ENCODE measurements around the gene FTSJ1.

- TF ChIP-seq CTCF (conservative IDR thresholded peaks at IDR 0.05; ENCODE audit: low read depth in 2 of 2) (no peak), CREB1 (CRISPR knock-in tag; IDR thresholded peaks at IDR 0.05; ENCODE audit: low read depth) (no peak), POLR2AphosphoS5 (IDR thresholded peaks at IDR 0.05; ENCODE audit: low read depth) (no peak), STAT1 (IDR thresholded peaks at IDR 0.05; ENCODE audit: unreplicated experiment) (no peak), EZH2 (IDR thresholded peaks at IDR 0.05; ENCODE audit: low read depth, unreplicated experiment) (no peak), ZNF114 (CRISPR knock-in tag; IDR thresholded peaks at IDR 0.05) (no peak), NANOG (IDR thresholded peaks at IDR 0.05; ENCODE audit: borderline replicate concordance) (no peak), ETS1 (IDR thresholded peaks at IDR 0.05) (no peak), EZH2phosphoT487 (IDR thresholded peaks at IDR 0.05; ENCODE audit: unreplicated experiment) (no peak), JUNB (IDR thresholded peaks at IDR 0.05; ENCODE audit: unreplicated experiment) (no peak)
- TF ChIP-seq, protein P1, sequence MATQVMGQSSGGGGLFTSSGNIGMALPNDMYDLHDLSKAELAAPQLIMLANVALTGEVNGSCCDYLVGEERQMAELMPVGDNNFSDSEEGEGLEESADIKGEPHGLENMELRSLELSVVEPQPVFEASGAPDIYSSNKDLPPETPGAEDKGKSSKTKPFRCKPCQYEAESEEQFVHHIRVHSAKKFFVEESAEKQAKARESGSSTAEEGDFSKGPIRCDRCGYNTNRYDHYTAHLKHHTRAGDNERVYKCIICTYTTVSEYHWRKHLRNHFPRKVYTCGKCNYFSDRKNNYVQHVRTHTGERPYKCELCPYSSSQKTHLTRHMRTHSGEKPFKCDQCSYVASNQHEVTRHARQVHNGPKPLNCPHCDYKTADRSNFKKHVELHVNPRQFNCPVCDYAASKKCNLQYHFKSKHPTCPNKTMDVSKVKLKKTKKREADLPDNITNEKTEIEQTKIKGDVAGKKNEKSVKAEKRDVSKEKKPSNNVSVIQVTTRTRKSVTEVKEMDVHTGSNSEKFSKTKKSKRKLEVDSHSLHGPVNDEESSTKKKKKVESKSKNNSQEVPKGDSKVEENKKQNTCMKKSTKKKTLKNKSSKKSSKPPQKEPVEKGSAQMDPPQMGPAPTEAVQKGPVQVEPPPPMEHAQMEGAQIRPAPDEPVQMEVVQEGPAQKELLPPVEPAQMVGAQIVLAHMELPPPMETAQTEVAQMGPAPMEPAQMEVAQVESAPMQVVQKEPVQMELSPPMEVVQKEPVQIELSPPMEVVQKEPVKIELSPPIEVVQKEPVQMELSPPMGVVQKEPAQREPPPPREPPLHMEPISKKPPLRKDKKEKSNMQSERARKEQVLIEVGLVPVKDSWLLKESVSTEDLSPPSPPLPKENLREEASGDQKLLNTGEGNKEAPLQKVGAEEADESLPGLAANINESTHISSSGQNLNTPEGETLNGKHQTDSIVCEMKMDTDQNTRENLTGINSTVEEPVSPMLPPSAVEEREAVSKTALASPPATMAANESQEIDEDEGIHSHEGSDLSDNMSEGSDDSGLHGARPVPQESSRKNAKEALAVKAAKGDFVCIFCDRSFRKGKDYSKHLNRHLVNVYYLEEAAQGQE (IDR thresholded peaks at IDR 0.05; ENCODE audit: unreplicated experiment) = no peak
- TF ChIP-seq, protein P2, sequence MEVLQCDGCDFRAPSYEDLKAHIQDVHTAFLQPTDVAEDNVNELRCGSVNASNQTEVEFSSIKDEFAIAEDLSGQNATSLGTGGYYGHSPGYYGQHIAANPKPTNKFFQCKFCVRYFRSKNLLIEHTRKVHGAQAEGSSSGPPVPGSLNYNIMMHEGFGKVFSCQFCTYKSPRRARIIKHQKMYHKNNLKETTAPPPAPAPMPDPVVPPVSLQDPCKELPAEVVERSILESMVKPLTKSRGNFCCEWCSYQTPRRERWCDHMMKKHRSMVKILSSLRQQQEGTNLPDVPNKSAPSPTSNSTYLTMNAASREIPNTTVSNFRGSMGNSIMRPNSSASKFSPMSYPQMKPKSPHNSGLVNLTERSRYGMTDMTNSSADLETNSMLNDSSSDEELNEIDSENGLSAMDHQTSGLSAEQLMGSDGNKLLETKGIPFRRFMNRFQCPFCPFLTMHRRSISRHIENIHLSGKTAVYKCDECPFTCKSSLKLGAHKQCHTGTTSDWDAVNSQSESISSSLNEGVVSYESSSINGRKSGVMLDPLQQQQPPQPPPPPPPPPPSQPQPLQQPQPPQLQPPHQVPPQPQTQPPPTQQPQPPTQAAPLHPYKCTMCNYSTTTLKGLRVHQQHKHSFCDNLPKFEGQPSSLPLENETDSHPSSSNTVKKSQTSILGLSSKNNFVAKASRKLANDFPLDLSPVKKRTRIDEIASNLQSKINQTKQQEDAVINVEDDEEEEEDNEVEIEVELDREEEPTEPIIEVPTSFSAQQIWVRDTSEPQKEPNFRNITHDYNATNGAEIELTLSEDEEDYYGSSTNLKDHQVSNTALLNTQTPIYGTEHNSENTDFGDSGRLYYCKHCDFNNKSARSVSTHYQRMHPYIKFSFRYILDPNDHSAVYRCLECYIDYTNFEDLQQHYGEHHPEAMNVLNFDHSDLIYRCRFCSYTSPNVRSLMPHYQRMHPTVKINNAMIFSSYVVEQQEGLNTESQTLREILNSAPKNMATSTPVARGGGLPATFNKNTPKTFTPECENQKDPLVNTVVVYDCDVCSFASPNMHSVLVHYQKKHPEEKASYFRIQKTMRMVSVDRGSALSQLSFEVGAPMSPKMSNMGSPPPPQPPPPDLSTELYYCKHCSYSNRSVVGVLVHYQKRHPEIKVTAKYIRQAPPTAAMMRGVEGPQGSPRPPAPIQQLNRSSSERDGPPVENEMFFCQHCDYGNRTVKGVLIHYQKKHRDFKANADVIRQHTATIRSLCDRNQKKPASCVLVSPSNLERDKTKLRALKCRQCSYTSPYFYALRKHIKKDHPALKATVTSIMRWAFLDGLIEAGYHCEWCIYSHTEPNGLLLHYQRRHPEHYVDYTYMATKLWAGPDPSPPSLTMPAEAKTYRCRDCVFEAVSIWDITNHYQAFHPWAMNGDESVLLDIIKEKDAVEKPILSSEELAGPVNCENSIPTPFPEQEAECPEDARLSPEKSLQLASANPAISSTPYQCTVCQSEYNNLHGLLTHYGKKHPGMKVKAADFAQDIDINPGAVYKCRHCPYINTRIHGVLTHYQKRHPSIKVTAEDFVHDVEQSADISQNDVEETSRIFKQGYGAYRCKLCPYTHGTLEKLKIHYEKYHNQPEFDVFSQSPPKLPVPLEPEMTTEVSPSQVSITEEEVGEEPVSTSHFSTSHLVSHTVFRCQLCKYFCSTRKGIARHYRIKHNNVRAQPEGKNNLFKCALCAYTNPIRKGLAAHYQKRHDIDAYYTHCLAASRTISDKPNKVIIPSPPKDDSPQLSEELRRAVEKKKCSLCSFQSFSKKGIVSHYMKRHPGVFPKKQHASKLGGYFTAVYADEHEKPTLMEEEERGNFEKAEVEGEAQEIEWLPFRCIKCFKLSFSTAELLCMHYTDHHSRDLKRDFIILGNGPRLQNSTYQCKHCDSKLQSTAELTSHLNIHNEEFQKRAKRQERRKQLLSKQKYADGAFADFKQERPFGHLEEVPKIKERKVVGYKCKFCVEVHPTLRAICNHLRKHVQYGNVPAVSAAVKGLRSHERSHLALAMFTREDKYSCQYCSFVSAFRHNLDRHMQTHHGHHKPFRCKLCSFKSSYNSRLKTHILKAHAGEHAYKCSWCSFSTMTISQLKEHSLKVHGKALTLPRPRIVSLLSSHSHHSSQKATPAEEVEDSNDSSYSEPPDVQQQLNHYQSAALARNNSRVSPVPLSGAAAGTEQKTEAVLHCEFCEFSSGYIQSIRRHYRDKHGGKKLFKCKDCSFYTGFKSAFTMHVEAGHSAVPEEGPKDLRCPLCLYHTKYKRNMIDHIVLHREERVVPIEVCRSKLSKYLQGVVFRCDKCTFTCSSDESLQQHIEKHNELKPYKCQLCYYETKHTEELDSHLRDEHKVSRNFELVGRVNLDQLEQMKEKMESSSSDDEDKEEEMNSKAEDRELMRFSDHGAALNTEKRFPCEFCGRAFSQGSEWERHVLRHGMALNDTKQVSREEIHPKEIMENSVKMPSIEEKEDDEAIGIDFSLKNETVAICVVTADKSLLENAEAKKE (CRISPR knock-in tag; IDR thresholded peaks at IDR 0.05) = no peak
Measured at GRCh38 chrX:48516987-48517386, 41.0 kb downstream of the FTSJ1 start.
